DOHH2 (cell line): ENCODE measurements around the gene RCL1.

Experiments used
- EZH2phosphoT487 ChIP-seq: fragments of 200-600 bp; sonication (generic); IDR thresholded peaks from 2 replicates; pipeline ENCODE4 v1.6.1; 2017; ENCODE audit warnings: borderline replicate concordance, mild to moderate bottlenecking, antibody characterized with exemption, low read length, moderate library complexity, mixed read lengths
- TF ChIP-seq, protein P1 (sequence below): fragments of 200-600 bp; sonication (generic); IDR thresholded peaks from one replicate; pipeline ENCODE4 v1.5.1; 2014; ENCODE audit warnings: antibody characterized with exemption, mild to moderate bottlenecking, low read depth, low read length; ENCODE audit not compliant: poor library complexity, severe bottlenecking

DNA sequence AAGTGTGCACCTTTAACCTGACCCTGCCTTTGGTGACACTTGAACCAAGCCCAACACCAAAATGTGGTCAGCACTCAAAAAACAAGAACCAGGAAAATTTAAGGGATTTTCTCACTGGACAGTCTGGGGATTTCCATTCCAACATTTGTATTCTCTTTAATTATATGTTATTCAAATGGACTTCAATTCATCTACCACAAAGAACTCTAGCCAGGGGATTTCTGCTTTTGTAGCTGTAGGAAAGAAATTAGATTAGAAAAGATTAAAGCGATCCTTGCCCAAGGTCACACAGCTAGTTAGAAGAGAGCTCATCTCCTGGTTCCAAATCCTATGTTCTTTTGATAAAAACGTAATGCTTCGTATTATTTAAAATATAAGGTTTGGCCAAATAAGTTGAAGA lies 97.5 kb downstream of the RCL1 start:
- TF ChIP-seq, protein P1, sequence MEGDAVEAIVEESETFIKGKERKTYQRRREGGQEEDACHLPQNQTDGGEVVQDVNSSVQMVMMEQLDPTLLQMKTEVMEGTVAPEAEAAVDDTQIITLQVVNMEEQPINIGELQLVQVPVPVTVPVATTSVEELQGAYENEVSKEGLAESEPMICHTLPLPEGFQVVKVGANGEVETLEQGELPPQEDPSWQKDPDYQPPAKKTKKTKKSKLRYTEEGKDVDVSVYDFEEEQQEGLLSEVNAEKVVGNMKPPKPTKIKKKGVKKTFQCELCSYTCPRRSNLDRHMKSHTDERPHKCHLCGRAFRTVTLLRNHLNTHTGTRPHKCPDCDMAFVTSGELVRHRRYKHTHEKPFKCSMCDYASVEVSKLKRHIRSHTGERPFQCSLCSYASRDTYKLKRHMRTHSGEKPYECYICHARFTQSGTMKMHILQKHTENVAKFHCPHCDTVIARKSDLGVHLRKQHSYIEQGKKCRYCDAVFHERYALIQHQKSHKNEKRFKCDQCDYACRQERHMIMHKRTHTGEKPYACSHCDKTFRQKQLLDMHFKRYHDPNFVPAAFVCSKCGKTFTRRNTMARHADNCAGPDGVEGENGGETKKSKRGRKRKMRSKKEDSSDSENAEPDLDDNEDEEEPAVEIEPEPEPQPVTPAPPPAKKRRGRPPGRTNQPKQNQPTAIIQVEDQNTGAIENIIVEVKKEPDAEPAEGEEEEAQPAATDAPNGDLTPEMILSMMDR = no peak
- no peak for TF ChIP-seq EZH2phosphoT487
